GM19193 (cell line): Measurements from ENCODE around the gene AKAP13.

Experiments used
- POLR2A ChIP-seq: IDR thresholded peaks from 4 replicates; pipeline ENCODE4 v1.6.1; 2011; ENCODE audit not compliant: insufficient read depth, insufficient read length; ENCODE audit errors: extremely low read depth

AKAP13 gene

GRCh38 chr15:85354948-85355347, 25.5 kb upstream of the AKAP13 start:
- TF ChIP-seq POLR2A: no peak

- no peak for TF ChIP-seq POLR2A
Measured at GRCh38 chr15:85356276-85356675, 24.1 kb upstream of the AKAP13 start.

GRCh38 chr15:85361323-85361722, 19.1 kb upstream of the AKAP13 start:
- TF ChIP-seq POLR2A: no peak

- TF ChIP-seq POLR2A: no peak
Measured at GRCh38 chr15:85362436-85363081, 17.8 kb upstream of the AKAP13 start.

GRCh38 chr15:85365980-85366379, 14.4 kb upstream of the AKAP13 start:
- TF ChIP-seq POLR2A: no peak

- TF ChIP-seq POLR2A: no peak
Measured at GRCh38 chr15:85367741-85368140, 12.7 kb upstream of the AKAP13 start.

- TF ChIP-seq POLR2A: no peak
Measured at GRCh38 chr15:85374831-85375230, 5.6 kb upstream of the AKAP13 start.

- TF ChIP-seq POLR2A: no peak
Measured at GRCh38 chr15:85377269-85377668, 3.1 kb upstream of the AKAP13 start.

- no peak for TF ChIP-seq POLR2A
Measured at GRCh38 chr15:85377986-85378385, 2.4 kb upstream of the AKAP13 start.

- no peak for TF ChIP-seq POLR2A
Measured at GRCh38 chr15:85379403-85380131, 836 bp upstream of the AKAP13 start.

GRCh38 chr15:85380812-85381642, 624 bp downstream of the AKAP13 start:
- no peak for TF ChIP-seq POLR2A

- no peak for TF ChIP-seq POLR2A
Measured at GRCh38 chr15:85381850-85382751, 1.7 kb downstream of the AKAP13 start.

GRCh38 chr15:85382942-85383341, 2.5 kb downstream of the AKAP13 start:
- no peak for TF ChIP-seq POLR2A

GRCh38 chr15:85383470-85384148, 3.2 kb downstream of the AKAP13 start:
- no peak for TF ChIP-seq POLR2A
